ENCODE measurements around the gene CEP350.

CEP350 gene, protein sequence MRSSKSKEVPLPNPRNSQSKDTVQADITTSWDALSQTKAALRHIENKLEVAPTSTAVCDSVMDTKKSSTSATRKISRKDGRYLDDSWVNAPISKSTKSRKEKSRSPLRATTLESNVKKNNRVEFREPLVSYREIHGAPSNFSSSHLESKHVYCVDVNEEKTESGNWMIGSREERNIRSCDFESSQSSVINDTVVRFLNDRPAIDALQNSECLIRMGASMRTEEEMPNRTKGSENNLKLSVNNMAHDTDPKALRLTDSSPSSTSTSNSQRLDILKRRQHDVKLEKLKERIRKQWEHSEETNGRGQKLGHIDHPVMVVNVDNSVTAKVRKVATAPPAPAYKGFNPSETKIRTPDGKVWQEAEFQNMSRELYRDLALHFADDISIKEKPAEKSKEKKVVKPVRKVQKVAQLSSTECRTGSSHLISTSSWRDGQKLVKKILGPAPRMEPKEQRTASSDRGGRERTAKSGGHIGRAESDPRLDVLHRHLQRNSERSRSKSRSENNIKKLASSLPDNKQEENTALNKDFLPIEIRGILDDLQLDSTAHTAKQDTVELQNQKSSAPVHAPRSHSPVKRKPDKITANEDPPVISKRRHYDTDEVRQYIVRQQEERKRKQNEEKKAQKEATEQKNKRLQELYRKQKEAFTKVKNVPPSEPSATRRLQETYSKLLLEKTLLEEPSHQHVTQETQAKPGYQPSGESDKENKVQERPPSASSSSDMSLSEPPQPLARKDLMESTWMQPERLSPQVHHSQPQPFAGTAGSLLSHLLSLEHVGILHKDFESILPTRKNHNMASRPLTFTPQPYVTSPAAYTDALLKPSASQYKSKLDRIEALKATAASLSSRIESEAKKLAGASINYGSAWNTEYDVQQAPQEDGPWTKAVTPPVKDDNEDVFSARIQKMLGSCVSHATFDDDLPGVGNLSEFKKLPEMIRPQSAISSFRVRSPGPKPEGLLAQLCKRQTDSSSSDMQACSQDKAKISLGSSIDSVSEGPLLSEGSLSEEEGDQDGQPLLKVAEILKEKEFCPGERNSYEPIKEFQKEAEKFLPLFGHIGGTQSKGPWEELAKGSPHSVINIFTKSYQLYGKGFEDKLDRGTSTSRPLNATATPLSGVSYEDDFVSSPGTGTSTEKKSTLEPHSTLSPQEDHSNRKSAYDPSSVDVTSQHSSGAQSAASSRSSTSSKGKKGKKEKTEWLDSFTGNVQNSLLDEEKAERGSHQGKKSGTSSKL (N-terminal part only)

DNA sequence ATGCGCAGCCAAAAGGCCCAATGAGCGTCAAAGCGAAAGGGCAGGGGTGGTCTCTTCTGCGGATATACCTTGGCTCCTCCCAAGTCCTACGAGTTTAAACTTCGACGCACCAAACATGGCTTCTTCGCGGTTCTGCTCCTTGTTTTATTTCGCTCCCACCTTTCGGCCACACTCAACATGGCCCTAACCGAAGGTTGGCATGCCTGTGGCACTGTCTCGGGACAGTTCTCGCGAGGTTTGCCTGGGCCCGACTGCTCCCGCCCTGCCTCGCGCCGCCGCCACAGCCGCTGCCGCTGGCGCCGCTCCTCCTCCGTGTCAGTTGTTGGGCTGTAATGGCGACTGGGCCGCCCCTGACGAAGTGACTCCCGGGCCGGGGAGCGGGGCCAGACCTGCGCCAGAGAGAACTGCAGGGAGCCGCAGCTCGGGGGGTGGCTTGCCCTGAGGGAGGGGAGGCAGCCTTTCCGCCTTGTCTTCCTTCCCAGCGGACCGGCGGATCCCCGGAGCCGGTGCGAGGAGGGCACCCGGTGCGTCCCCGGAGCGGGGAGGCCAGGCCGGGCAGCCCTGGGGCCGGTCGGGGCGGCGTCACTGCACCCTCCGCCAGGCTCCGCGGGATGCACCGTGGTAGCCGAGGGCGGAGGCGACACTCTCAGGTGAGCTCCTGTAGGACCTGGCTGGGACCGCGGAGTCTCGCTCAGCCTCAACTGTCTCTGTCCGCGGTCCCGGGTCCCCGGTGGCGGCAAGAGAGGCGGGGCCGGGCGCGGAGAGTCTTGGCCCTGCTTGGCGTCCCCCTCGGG lies at the start of gene CEP350:
CEP350 (plus strand) TSS at position 318 of the 794 bp plus-strand sequence. CDS start 31,372 bp downstream, outside the sequence.
- peak; percentile 99 for DNase-seq (ENCODE audit: low read depth)

DNA sequence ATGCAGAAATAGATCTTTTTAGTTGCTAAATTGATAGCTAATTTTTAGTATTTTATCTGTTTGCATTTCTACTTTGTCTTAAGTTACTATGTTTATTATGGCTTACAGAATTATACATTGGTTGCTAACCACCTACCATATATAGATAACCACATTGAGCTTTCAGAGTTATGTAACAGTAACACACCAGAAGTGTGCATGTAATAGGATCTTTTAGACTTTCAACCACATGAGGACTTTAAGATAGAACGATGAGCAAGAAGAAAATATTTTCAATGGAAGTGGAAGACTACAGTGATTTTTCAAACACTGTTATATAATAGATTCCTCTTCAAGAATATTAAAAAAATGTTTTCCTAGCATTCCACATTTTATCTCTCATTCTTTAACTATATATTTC lies 43.7 kb upstream of the CEP350 start:
- DNase-seq (ENCODE audit: low read depth), result no peak

DNA sequence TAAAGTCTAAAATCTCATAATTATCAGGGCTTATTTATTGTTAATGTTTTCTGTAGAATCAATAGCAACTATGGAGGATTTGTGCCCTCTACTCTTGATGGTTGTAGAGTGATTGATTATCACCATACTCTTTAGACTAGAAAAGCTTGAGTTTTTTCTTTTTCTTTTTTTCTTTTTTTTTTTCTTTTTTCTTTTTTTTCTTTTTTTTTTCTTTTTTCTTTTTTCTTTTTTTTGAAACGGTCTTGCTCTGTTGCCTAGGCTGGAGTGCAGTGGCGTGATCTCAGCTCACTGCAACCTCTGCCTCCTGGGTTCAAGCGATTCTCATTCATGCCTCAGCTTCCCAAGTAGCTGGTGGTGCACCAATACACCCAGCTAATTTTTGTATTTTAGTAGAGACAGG lies 42.8 kb upstream of the CEP350 start:
- no peak for DNase-seq (ENCODE audit: low read depth)

DNA sequence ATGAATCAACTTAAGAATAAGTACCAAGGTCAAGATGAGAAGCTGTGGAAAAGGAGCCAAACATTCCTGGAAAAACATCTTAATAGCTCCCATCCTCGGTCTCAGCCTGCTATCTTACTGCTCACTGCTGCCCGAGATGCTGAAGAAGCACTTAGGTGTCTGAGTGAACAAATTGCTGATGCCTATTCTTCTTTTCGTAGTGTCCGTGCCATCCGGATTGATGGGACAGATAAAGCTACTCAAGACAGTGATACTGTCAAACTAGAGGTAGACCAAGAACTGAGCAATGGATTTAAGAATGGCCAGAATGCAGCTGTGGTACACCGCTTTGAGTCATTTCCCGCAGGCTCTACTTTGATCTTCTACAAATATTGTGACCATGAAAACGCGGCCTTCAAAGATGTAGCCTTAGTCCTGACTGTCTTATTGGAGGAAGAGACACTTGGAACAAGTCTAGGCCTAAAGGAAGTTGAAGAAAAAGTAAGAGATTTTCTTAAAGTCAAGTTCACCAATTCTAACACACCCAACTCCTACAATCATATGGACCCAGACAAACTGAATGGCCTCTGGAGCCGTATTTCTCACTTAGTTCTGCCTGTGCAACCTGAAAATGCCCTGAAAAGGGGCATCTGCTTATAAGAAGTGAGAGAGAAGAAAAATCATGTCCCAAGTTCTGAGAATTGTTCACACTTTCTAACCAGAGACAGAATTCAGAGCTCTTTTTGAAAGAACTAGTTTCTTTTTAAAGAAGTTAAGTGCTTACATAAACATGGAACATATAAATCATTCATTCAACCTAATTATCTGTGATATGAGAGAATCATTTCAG lies 36.8 kb upstream of the CEP350 start:
- no peak for DNase-seq (ENCODE audit: low read depth)

DNA sequence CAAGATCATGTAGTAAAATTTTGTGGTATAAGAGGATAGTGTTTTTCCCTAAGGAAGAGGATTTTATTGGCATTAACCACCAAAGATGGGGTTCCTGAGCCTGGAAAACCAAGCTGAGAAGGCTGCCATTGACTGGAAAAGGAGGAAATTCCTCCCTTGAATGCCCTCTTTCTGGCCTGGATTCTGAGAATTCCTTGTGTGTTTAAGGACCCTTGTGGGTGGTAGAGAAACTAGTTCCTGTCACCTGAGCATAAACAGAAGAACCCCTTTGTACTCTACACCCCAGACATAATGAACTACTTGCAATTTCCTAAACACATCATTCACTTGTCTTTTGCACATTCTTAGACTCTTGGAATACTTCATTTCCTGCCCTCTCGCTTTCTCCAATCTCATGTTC lies 33.1 kb upstream of the CEP350 start:
- no peak for DNase-seq (ENCODE audit: low read depth)

DNA sequence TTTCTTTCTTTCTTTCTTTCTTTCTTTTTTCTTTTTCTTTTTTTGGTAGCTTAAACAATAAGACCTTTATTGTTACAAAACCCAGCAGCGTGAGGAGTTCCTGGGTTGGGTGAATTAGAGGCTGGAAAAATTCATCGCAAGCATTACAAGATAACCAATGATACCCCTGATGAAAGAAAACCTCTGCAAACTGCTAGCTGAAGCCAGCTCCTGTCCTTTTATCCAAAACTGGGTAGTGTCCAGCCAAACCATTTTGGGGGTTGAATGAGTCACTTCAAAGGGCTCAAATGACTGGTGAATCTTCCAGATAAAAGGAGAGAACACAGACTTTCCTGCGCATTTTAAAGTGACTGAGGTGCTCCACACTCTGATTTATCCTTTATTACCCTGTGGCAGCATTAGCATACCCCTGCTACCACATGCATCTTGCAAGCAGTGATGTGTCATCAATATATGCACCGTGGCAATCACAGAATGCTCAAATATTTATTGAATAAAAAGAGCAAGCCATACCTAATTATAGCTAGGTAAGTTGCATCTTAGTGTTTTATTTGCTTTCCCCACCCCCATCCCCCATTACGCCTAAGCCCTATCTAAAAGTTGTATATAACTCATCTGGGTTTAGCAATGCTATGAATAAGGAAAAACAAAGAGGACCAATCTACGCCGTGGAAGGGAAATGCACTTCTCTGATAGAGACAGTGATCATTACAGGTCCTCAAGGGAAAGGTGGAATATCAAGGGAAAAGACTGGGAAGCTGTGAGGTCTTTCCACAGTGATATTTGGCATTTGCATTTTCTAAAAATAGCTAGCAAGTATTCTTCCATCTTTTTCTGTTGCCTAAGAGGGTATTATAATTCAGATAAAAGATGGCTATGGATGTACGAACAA lies 32.4 kb upstream of the CEP350 start:
- DNase-seq (ENCODE audit: low read depth), result no peak

DNA sequence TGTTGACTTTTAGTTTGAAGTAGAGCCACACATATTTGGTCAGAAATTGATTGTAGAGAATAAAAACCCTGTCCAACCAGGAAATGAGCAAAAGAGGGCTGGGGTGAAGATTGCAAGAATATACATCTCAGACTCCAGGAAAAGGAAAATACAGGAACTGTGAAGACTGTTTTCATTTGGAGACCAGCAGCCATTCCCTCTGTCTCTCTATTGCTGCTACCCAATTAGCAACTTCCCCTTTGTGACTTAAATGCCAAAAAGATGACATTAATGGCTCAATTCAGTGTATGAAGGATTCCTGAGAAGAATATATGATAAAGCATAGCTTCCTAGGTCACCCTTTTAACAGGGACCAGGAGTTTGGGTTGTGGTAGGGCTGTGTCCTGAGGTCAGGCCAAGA lies 31.6 kb upstream of the CEP350 start:
- no peak for DNase-seq (ENCODE audit: low read depth)

DNA sequence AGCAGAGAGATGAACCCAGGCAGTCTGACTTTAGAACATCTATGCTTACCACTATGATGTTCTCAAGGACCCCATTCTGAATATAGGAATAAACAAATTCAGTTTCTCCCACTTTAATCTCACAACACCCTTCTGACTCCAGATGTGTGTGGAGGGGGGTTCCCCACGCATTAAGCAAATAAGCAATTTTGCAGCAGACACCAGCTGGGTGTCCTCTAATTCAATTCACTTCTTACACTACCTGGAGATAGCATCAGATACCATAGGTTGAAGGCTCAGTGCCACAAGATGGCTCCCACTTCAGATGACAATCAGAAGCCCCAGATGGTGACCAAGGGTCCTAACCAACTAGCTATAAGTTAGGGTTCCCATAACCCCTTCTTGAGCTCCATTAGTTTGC lies 30.3 kb upstream of the CEP350 start:
- no peak for DNase-seq (ENCODE audit: low read depth)

DNA sequence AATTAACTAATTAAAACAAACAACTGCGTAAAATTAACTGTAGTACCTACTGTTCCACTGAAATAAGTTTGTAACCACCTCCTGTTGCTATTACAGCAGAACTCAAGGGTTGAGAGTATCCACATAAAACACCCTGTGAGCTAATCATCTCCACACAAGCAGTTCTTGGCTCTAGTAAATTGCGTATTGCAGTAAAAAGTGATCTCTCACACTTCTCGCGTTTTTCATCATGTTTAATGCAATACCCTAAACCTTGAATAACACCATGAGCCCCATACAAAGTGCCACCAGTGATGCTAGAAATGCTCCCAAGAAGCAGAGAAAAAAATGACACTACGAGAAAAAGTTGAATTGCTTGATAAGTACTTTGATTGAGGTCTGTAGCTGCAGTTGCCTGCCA lies 29.3 kb upstream of the CEP350 start:
- no peak for DNase-seq (ENCODE audit: low read depth)

DNA sequence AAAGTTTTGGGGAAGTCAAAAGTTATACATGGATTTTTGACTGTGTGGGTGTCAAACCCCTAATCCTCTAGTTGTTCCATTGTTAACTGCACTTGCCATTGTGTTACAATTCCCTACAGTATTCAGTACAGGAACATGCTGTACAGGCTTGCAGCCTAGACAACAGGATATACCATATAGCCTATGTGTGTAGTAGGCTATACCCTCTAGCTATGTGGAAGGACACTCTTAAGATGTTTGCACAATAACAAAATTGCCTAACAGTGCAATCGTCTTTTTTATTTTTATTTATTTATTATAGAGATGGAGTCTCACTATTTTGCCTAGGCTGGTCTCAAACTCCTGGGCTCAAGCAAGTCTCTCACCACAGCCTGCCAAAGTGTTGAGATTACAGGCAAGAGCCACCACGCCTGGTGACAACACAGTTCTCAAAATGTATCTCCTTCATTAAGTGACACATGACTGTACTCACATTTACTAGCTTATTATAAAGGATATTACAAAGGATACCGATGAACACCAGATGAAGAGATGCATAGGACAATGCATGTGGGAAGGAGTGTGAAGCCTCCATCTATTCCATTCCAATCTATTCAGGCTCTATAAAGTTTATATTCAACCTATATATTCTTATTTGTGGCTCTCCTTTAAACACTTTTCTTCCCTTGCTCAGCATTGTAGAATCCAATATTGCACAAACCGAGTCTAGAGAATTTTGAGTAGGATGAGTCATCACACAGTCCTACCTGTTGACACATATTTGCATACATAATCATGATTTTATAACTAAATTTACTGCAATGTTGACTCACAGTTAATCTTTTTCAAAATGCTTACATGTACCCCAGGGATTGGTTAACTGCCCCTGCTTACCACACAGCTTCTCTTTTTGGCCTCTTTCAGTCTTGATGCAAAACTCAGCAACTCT lies 28.4 kb upstream of the CEP350 start:
- DNase-seq (ENCODE audit: low read depth), result peak; percentile 51

DNA sequence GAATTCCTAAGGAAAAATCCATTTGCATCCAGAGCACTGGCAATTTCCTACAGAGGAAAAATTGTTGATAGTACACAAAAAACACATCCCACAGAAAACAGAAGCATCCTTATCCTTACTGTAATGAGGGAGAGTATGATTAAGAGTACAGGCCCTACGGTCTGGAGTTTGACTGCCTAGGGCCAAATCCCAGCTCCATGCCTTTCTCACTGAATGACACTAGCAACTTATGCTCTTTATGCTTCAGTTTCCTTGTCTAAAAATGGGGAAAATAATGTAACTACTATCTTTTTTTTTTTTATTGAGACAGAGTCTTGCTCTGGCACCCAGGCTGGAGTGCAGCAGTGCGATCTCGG lies 27.8 kb upstream of the CEP350 start:
- no peak for DNase-seq (ENCODE audit: low read depth)

DNA sequence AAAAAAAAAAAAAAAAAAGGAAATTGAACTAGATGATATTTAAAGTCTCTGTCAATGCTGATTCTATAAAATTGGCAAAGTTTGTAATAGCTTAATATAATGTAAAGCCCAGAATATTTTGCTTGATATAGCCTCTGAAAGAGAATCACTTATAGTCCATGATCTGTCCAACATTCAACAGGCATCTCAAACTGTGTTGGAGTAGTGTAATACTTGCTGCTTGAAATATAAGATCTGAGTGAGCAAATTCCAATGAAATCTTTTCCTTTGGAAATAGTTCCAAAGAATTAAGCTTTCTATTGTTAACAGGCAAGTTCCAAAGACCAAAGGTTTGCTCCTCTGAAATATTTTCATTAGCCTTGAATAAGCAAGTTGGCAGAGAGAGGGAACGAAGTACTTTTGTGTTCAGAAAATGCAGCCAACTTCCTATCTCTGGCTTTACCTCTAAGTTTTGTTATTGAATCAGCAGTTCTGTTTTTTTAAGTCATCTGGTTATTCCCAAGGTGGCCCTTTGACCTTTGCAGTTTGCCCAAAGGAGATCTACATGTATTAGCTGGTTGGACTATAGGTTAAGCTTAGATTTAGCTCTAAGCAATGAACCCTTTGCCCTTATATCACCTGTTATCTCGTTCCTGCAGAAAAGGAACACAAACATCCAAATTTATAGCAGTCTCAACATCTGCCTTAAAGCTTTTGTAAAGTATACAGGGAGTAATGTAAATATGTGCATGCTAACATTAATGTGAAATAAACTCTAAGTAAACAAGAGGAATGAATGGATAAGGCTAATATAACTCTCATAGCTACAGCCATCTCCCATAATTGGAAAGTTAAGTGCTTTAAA lies 24.4 kb upstream of the CEP350 start:
- DNase-seq (ENCODE audit: low read depth), result no peak

DNA sequence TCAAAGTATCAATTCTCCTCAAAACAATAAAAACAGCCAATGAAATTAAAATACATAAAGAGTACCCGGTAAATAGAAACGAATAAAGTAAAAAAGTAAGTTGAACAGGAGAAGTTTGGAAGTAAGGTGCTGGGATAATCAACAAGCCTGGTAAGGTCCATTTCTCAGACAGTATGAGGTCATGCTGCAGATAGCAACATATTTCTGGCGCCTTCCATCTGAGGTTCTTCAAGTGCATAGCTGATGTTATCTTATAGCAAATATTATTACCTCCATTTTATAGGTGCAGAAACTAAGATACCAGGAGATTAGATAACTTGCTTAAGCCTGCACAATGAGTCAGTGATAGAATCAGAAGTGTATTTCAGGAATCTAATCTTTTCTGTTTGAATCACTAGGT lies 23.7 kb upstream of the CEP350 start:
- DNase-seq (ENCODE audit: low read depth), result no peak

DNA sequence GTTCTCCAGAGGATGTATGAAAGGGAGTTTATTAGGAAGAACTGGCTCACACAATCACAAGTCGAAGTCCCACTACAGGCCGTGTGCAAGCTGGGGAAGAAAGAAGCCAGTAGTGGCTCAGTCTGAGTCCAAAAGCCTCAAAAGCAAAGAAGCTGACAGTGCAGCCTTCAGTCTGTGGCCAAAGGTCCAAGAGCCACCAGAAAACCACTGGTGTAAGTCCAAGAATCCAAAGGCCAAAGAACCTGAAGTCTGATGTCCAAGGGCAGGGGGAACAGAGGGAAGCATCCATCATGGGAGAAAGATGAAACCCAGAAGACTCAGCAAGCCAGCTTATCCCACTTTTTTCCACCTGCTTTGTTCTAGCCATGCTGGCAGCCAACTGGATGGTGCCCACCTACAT lies 21.4 kb upstream of the CEP350 start:
- no peak for DNase-seq (ENCODE audit: low read depth)

DNA sequence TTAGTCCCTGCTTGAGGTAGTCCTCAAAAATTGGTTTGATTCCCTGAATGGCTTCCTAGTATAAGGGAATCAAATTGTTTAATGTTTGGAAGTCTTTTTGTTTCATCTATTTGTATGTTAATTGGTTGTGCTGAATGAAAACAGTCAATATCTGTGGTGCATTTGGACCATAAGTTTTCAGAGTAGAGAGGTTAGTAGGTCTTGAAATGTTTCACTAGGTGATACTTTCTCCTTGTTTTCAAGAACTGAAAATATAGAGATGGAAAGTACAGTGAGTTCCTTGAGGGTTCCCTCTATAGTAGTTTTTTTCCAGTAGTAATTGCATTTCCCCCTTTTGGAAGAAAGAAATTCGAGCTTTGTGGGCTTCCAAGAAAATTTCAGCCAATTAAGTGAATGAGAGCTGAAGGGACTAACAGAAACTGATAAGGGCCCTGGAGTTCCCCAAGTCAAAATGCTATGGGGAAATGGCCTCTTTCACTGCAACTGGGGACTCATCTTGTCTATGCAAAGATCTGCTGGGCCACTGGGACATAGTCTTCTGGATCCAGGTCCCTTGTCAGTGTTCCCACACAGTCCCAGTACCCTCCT lies 18.6 kb upstream of the CEP350 start:
- no peak for DNase-seq (ENCODE audit: low read depth)

DNA sequence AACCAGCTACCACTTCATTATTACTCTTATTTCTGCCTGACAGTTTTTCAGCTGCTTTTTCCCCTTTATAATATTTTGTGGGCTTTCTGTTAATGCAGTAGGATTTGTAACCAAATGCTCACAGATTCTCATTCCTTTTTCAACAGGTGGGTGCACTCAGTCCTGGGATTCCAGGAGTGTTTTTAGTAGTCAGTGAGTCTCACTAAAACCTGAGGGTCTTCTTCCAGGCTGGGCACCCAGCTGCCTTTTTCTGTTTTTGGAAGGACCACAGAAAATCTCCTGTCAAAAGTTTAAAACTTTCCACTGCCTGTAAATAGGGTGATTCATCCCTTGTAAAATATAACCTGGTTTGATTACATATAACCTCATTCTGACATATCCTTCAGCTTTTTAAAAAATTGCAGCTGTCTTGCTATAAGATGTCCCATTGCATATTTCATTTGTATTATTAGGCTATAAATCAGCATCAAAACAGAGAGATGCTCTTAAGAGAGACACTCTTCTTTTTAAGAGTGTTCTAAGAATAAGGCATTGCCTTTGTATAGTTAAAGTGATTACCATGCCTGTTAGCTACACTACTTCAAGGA lies 16.8 kb upstream of the CEP350 start:
- no peak for DNase-seq (ENCODE audit: low read depth)

DNA sequence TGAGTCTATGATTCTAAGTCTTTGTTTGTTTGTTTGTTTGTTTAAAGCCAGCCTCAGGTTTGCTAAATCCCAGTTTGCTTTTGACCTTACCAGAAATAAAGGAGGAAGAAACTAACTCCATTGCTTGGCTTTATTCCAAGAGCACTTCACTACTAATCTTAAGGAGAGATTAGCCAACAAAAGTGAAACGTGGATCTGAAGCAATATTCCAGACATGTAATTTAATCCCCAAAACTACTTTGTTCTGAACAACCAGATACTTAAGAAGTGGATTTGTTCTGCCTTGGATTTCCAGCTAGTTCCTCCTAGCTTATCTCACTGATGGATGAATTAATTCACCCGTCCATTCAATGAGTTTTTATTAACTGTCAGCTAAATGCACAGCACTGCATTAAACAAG lies 15.9 kb upstream of the CEP350 start:
- DNase-seq (ENCODE audit: low read depth), result no peak

Measured in stromal cell of bone marrow (primary cell).